Left cardiac atrium (tissue), 2 donors: ENCODE results near the gene C2CD5. TPM values are rescaled to one million over a fixed set of nuclear protein-coding genes. Genes with fewer than 3 reads are reported as not detected.

ENCODE experiments used
- total RNA-seq, 2 donors: library from RNA; stranded (reverse); fragmentation: NEBNext Ultra II Directional; extraction: Animal tissue kit (Norgen Biotek cat#: 25700); gene quantifications; one replicate each; pipeline ENCODE4 v1.2.1, GENCODE V29; 2021
- donor health status: DM: no; HTN: yes; CAD: no; lungs with severe emphysema.
- donor health status: DM: yes; HTN: yes; CAD: no.

Gene C2CD5
- total RNA-seq, 2 donors from 2014 or later, result 18.4 to 22.8 TPM

Other genes with a start within 250 kb of the C2CD5 start
- gene ST8SIA1, start 209.8 kb downstream of the C2CD5 start, total RNA-seq, result 1 to 10 TPM; 3.0 to 6.9 TPM
- gene ETNK1, start 80.6 kb upstream of the C2CD5 start, total RNA-seq, result 10 to 100 TPM; 22.8 to 28.5 TPM